Neutrophil (primary cell): ENCODE results near the gene SLC66A1.

ENCODE experiments used
- H3K27ac ChIP-seq: fragments of 200-600 bp; sonication (generic); 2 replicates; pipeline ENCODE4 v1.5.1; 2016; ENCODE audit warnings: mild to moderate bottlenecking, moderate library complexity
- H3K27me3 ChIP-seq: fragments of 200-600 bp; sonication (generic); 2 replicates; pipeline ENCODE4 v1.6.0; 2016; ENCODE audit warnings: mild to moderate bottlenecking
- H3K36me3 ChIP-seq: fragments of 200-600 bp; sonication (generic); 2 replicates; pipeline ENCODE4 v1.5.1; 2017
- H3K4me1 ChIP-seq, 2 experiments: fragments of 200-600 bp in 1 of 2; sonication (generic) in 1 of 2; 1 replicate in 1 of 2; 2 replicates in 1 of 2; pipeline versions ENCODE4 v1.5.1 to v1.6.1; 2013 to 2016; ENCODE audit warnings: low read depth in 1 of 2, low read length in 1 of 2, mild to moderate bottlenecking in 1 of 2, moderate library complexity in 1 of 2; ENCODE audit not compliant: control insufficient read depth in 1 of 2, insufficient read depth in 1 of 2
- H3K4me3 ChIP-seq, 2 experiments: fragments of 200-600 bp in 1 of 2; sonication (generic) in 1 of 2; 1 replicate in 1 of 2; 2 replicates in 1 of 2; pipeline ENCODE4 v1.5.1; 2013 to 2016; ENCODE audit warnings: low read depth in 1 of 2, low read length in 1 of 2, mild to moderate bottlenecking in 1 of 2, moderate library complexity in 1 of 2
- H3K9me3 ChIP-seq: fragments of 200-600 bp; sonication (generic); 2 replicates; pipeline ENCODE4 v1.5.1; 2016
- TF ChIP-seq, protein P1 (sequence below): fragments of 200-600 bp; sonication (generic); IDR thresholded peaks from 2 replicates; pipeline ENCODE4 v1.5.1; 2016; ENCODE audit warnings: antibody characterized with exemption

Gene SLC66A1

DNA sequence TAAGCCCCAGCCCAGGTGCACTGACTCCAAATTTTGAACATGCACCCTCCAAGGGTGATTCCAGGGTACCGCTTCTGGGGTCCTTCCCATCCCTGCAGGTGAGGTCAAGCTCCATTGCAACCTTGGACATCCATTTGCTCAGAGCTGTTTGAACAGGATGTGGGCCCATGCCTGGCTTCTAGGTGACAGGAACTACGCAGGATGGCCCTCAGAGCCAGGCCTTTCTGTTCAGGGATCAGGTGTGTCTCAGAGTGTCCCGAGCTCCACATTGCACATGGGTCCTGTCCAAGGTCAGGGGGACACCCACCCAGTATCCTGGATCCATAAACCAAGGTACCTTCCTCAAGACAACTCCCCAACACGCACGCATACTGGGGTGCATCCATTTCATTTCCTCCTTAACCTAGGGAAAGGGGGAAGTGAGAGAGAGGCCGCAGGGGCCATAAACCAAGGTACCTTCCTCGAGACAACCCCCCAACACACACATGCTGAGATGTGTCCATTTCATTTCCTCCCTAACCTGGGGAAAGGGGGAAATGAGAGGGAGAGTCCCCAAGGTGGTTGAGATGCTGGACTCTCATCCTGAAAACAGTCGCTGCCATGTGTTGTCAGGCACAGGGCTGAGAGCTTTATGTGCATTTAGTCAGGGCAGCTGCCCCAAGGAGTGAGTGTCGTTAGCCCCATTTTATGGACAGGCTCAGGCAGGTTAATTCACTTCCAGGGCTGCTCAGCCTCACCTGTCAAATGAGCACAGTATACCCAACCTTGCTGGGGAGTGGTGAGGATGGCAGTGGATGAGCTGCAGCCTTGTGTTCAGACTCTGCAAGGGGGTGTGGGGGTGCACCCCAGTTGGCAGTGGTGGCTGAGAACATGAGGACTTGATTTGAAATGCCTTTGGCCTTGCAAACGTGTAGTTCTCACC, 2.1 kb downstream of the SLC66A1 start:
- Histone ChIP-seq H3K27ac (peak overlapping the region; percentile 81), H3K4me1 (peaks cover 52 to 59% of the 10 kb centered on the region in 2 experiments), H3K36me3 (peaks cover 21% of the 10 kb centered on the region)

DNA sequence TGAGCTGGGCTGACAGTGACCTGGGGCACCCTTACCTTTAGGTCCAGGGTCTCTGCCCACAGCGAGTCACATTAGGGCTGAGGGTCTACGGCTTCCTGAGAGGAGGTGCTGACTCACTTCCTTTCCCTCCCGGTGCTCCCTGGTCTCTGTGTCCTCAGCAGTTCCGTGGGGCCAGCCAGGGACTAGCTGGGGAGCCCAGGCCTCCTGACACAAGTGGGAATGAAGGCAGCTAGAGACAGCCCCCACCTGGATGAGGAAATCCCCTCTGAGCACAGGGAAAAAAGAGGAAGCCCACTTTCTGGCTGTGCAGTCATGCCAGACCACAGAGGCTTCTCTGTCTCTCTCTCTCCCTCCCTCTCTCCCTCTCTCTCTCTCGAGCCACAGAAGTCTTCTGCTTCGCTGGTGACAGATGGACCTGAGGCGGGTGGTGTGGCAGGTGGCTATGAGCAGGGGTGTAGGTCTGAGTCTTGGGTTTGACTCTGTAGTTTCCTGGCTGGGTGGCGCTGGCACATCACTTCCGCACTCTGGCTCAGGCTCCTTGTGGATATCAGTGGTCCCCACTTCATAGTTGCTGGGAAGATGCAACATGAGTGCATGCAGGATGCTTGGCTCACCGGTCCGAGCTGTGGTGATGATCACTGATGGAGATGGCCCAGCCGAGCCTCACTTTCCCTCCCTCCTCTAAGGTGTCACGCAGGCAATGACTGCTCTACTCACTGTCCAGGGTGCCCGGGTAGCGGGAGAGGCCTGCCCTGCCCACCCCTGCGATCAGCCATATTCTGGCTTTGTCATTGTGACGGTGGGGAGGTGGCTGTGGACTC, 3.5 kb downstream of the SLC66A1 start:
- H3K4me1 ChIP-seq, result peaks cover 52 to 59% of the 10 kb centered on the region in 2 experiments

More for the DNA sequence above, 2.1 kb downstream of the SLC66A1 start:
- H3K27me3 ChIP-seq, result no peaks in the 10 kb centered on the region
- TF ChIP-seq, protein P1, sequence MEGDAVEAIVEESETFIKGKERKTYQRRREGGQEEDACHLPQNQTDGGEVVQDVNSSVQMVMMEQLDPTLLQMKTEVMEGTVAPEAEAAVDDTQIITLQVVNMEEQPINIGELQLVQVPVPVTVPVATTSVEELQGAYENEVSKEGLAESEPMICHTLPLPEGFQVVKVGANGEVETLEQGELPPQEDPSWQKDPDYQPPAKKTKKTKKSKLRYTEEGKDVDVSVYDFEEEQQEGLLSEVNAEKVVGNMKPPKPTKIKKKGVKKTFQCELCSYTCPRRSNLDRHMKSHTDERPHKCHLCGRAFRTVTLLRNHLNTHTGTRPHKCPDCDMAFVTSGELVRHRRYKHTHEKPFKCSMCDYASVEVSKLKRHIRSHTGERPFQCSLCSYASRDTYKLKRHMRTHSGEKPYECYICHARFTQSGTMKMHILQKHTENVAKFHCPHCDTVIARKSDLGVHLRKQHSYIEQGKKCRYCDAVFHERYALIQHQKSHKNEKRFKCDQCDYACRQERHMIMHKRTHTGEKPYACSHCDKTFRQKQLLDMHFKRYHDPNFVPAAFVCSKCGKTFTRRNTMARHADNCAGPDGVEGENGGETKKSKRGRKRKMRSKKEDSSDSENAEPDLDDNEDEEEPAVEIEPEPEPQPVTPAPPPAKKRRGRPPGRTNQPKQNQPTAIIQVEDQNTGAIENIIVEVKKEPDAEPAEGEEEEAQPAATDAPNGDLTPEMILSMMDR, result no peak
- H3K9me3 ChIP-seq, result no peaks in the 10 kb centered on the region
- no peak overlapping the region for H3K4me3 ChIP-seq

DNA sequence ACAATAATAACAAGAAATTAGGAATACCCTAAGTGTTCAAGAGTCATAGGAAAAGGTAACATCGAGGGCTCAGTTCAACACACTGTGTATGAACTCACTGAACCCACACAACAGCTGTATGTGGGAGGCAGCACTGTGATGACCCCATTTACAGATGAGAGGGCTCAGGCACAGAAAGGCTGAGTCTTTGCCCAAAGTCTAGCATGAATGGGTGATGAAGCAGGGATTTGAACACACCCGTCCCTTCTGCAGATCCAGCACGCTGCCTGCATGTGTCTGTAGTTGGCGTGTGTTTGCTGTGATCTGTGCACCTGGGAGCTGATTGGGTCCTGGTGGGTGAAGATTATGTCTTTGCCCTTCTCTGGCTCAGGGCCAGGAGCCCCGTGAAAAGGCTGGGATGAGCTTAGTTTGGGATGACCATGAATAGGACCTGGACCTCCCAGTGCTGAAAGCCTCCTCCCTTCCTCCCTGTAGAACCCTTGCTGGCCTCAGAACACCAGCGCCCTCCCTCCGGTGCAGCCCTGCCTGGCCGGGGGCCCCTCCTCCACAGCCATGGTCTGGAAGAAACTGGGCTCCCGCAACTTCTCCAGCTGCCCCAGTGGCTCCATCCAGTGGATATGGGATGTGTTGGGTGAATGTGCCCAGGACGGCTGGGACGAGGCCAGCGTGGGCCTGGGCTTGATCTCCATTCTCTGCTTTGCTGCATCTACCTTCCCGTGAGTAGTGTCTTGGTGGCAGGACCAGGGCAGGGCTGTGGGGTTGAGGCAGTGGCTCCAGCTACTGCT, 5.2 kb downstream of the SLC66A1 start:
- Histone ChIP-seq H3K27me3 (no peaks in the 10 kb centered on the region), H3K4me1 (peaks cover 43 to 49% of the 10 kb centered on the region in 2 experiments), H3K4me3 (no peak overlapping the region), H3K27ac (no peak overlapping the region), H3K9me3 (no peaks in the 10 kb centered on the region), H3K36me3 (peaks cover 32% of the 10 kb centered on the region)
- TF ChIP-seq, protein P1, result no peak

More for the DNA sequence above, 3.5 kb downstream of the SLC66A1 start:
- TF ChIP-seq, protein P1, result no peak
- no peaks in the 10 kb centered on the region for H3K27me3 ChIP-seq
- peaks cover 28% of the 10 kb centered on the region for H3K36me3 ChIP-seq
- peak overlapping the region; percentile 81 for H3K27ac ChIP-seq
- H3K9me3 ChIP-seq, result no peaks in the 10 kb centered on the region
- peak overlapping the region in 1 of 2 experiments; percentile 28 for H3K4me3 ChIP-seq

DNA sequence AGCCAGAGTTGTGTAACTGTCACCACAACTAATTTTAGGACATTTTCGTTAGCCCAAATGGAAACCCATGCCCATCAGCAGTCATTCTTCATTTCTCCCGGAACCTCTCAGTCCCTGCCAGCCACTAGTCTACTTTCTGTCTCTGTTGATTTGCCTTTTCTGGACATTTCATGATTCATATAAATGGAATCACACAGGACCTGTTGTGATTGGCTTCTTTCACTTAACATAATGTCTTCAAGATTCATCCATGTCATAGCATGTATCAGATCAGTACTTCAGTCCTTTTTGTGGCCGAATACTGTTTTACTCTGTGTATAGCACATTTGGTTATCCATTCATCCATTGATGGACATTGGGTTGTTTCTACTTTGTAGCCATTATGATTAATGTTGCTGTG, 7.1 kb downstream of the SLC66A1 start:
- H3K4me3 ChIP-seq, result no peak overlapping the region
- H3K27me3 ChIP-seq, result no peaks in the 10 kb centered on the region
- H3K9me3 ChIP-seq, result no peaks in the 10 kb centered on the region
- H3K36me3 ChIP-seq, result peaks cover 42% of the 10 kb centered on the region
- H3K27ac ChIP-seq, result no peak overlapping the region
- TF ChIP-seq, protein P1, result no peak
- peaks cover 24 to 31% of the 10 kb centered on the region in 2 experiments for H3K4me1 ChIP-seq

GRCh38 chr1:19321071-19321470, 8.9 kb downstream of the SLC66A1 start:
- H3K27me3 ChIP-seq, result no peaks in the 10 kb centered on the region
- H3K27ac ChIP-seq, result no peak overlapping the region
- TF ChIP-seq, protein P1, result no peak
- no peak overlapping the region for H3K4me3 ChIP-seq
- H3K4me1 ChIP-seq, result peaks cover 6 to 13% of the 10 kb centered on the region in 2 experiments
- H3K36me3 ChIP-seq, result peaks cover 61% of the 10 kb centered on the region
- H3K9me3 ChIP-seq, result no peaks in the 10 kb centered on the region
